Dermis blood vessel endothelial cell (primary cell): ENCODE data around the gene EMILIN2. TPM values are rescaled to one million over a fixed set of nuclear protein-coding genes. Genes with fewer than 3 reads are reported as not detected.

ENCODE experiments used
- DNase-seq: peaks from one replicate; pipeline ENCODE4 v3.0.0; 2010
- total RNA-seq: library from RNA; depleted of rRNA; stranded (reverse); fragments of >200 nt; gene quantifications from 2 replicates; pipeline ENCODE4 v1.2.3, GENCODE V29; 2014

EMILIN2 gene
- total RNA-seq, 1 donor from 2014 or later: 4.4 TPM

DNA sequence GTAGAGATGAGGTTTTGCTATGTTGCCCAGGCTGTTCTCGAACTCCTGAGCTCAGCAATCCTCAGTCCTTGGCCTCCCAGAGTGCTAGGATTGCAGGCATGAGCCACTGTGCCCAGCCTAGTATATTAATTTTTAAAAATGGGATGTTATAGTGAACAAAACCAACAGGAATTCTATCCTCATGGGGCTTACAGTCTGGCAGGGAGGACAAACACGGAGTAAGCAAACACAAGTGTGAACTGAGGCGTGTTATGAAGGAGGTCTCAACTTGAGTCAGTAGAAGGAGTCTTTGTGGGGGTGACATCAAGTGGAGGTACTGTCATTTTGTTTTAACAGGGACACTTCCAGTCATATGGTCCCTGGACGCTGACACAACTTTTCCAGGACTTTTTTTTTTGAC lies 33.1 kb downstream of the EMILIN2 start:
- DNase-seq: no peak

DNA sequence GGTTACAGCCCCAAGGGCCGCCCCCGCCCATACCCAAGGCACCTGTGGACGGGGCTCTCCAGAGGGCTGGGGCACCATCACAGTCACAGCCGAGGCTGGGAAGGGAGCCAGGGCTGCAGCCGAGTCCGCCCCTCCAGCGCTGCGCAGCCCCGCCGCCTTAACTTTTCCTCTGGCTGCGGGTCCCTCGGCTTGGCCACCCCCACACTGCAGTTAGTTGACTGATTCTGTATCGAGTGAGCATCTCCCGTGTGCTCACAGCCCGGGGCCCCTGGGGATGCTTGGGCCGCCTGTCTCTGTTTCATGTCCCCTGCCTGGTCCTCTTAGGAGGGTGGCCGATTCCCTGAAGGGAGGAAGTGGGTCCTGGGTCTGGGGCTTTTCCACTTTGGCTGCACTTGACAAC lies 33.7 kb downstream of the EMILIN2 start:
- DNase-seq: no peak

DNA sequence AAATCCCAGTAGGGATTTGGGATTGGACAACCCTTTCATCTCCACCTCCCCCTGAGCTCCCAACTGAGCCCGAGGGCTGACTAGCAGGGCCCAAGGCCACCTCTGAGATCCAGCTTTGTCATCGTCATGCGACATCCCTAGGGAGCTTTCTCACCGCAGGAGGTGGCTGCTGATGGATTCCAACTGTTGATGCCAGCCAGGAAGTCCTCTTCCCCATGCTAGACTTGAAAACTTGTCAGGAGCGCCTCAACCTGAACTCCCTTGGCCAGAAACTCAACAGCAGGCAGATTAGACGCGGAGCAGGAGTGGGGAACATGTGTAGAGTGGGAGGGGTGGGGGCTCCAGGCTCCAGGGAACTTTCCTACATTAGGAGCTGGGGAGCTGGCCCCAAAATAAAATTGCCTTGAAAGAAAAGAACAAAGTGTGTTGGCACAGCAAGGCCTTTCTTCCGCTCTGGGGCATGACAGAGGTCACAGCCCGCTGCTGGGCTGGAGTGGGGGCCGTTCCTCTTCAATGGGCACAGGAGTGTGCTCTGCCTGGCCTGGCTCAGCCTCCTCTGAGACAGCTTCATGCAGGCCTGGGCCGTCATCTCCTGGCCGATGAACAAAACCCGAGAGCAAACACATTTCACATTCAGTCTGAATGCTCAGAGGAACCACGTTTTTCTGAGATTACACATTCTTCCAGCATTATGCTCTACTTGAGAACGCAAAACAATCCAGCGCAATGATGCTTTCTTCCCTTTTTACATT lies 34.5 kb downstream of the EMILIN2 start:
- DNase-seq: no peak

DNA sequence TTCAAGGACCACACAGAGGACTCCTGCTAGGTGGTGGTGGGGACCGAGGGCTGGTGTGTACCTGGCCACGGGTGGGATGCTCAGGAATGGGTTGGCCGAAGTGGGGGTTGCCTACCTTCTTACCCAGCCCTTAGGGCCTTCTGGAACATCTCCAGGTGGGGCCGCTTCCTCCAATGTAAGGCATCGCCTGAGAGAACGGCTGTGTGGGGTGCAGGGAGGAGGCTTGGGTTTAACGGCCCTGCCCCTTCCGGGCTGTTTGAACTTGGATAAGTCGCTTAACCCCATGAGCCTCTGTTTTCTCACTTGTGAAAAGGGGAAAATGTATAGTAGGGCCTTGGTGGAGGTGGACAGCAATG lies 35.0 kb downstream of the EMILIN2 start:
- no peak for DNase-seq

DNA sequence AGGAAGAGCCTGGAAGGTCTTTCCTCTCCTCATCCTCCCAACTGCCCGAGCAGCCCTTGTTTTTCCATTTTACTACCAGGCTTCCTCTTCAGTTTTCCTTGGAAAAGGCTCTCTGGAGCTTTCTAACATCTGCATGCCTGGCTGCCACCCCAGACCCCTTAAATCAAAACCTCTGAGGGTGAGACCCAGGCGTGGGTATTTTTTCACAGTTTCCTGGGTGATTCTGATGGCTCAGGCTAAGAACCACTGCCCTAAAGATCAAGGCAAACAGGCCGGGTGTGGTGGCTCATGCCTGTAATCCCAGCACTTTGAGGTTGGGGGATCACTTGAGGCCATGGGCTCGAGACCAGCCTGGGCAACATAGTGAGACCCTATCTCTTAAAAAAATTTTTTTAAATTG lies 35.4 kb downstream of the EMILIN2 start:
- no peak for DNase-seq

DNA sequence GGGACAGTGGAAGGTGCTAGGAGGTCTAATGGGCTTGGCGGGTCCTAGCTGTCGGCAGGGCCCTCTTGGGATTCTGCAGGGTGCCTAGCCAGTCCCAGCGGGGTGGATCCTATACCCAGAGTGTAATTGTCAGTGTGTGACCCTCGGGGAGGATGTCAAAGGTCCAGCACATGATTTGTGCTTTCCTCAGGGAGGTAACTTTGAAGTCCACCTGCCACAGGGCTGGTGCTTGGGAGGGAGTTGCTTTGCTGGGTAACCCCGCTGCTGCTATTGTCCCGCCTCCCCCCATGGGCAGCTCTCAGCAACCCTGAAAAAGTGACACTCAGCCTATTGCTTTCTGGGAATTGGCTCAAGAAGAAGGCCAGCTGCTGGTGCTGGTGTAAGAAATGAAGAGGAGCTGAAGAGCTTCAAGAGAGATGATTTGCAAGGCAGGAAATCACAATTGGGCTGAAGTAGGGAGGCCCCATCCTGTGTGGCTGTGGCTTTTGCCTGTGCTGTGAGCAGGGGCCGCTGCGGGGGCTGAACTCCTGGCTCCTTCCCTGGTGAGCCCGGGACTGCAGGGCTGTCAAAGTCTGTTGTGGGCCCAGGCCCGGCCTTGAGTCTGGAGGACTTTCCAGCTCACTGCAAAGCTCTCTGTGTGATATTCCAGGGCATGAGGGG lies 36.4 kb downstream of the EMILIN2 start:
- DNase-seq: no peak

DNA sequence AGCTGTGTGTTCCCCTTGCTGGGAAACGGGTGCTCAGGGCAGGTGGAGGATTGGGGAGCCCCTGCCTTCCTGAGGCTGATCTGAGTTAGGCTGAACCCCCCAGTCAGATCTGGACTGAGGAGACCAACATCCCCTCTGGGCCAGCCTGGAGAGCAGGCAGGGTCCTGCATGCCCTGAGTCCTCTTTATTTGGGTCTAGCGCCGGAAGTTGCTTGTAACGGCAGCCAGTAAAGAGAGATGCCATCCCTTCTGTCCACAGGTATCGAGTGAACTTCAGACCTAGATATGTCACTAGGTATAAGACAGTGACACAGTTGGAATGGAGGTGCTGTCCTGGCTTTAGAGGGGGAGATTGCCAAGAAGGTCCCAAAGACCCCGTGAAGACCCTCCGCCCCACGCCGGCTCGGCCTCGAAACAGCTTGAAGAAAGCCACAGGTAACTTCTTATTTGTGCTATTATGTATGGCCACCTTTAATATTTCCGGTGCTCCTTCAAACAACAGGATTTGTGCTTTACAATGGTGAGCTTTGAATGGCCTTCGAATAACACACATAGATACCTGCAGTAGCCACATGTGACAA lies 38.0 kb downstream of the EMILIN2 start:
- DNase-seq: no peak

DNA sequence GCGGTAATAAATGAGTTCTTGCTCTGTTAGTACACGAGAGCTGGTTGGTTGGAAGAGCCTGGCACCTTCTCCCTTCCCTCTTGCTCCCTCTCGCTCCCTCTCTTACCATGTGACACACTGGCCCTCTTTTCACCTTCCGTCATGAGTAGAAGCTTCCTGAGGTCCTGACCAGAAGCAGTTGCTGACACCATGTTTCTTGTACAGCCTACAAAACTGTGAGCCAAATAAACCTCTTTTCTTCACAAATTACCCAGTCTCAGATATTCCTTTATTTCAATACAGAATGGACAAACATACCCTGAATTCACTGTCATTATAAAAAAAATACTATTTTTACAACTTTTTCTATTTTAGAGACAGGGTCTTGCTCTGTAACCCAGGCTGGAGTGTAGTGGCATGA lies 40.7 kb downstream of the EMILIN2 start:
- no peak for DNase-seq

DNA sequence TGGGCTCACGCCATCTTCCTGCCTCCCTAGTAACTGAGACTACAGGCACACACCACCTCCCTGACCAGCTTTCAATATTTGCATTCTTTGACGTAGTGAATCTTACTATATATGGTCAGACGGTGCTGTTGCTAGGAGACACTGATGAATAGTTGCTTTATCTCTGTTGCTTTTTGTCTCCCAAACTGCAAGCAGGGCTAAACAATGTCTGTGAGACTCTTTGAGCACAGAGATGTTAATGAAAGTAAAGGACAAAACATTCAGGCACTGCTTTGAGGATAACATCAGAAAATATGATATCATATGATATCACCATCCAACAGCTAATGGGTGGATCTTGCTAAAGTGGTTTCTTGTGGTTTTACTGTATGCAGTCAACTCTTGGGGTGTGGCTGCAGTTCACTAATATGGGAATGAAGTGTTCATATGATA lies 43.0 kb downstream of the EMILIN2 start:
- no peak for DNase-seq

DNA sequence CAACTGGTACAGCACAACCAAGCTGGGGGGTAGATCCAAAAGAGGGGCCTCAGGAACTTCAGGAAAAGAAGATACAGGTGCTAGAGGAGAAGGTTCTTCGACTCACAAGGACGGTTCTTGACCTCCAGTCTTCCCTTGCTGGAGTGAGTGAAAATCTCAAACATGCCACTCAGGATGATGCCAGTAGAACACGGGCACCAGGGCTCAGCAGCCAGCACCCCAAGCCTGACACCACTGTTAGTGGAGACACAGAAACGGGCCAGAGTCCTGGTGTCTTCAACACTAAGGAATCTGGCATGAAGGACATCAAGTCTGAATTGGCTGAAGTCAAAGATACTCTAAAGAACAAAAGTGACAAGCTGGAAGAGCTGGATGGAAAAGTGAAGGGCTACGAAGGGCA lies 43.8 kb downstream of the EMILIN2 start:
- DNase-seq: no peak

DNA sequence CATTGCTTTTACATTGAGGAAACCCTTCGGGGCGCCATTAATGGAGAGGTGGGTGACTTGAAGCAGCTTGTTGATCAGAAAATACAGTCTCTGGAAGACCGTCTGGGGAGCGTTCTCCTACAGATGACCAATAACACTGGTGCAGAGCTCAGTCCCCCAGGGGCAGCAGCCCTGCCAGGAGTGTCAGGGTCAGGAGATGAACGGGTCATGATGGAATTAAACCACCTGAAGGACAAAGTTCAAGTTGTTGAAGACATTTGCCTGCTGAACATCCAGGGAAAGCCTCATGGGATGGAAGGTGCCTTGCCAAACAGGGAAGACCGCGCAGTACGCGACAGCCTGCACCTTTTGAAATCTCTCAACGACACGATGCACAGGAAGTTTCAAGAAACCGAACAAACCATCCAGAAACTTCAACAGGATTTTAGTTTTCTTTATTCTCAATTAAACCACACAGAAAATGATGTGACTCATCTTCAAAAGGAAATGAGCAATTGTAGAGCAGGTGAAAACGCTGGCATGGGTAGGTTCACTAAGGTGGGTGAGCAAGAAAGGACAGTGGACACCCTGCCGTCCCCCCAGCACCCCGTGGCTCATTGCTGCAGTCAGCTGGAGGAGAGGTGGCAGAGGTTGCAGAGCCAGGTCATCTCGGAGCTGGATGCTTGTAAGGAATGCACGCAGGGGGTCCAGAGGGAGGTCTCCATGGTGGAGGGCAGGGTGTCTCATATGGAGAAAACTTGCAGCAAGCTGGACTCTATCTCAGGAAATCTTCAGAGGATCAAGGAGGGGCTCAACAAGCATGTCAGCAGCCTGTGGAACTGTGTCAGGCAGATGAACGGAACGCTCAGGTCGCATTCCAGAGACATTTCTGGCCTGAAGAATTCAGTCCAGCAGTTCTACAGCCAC lies 45.0 kb downstream of the EMILIN2 start:
- DNase-seq: no peak

DNA sequence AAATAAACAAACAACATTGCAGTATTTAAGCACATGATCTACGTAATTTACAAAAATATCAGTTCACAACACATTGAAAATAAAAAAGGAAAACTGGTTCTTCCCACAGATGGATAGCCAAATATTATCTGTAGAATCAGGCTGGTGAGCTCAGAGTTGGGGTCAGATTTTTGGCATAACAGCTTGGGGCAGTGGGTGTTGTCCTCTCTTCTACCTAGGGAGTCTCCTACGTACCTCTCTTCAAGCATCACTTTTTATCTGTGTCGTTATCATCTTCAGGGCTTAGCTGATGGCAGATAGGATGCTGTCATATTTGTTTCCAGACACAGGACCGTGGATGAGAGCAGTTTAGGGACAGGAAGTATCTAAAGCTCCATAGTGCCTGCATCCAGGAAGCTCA lies 46.2 kb downstream of the EMILIN2 start:
- no peak for DNase-seq

DNA sequence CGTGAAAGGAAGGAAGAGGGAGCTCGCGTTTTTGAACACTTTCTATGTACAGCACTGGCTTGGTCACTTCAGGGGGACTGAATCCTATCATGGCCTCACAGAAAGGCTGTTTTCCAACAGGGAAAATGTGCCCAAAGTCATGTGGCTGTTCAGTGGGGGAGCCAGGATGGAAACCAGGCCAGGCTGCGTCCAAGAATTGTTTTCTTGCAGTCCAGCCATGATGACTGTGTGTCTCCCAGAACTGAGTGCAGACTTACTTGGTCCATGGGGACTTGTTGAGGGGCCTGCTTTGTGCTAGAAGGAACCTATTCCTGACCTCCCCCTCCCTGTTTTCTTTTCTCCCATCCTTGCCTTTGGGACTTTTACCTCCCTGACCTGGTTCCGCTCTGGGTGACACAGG lies 46.9 kb downstream of the EMILIN2 start:
- DNase-seq: no peak

DNA sequence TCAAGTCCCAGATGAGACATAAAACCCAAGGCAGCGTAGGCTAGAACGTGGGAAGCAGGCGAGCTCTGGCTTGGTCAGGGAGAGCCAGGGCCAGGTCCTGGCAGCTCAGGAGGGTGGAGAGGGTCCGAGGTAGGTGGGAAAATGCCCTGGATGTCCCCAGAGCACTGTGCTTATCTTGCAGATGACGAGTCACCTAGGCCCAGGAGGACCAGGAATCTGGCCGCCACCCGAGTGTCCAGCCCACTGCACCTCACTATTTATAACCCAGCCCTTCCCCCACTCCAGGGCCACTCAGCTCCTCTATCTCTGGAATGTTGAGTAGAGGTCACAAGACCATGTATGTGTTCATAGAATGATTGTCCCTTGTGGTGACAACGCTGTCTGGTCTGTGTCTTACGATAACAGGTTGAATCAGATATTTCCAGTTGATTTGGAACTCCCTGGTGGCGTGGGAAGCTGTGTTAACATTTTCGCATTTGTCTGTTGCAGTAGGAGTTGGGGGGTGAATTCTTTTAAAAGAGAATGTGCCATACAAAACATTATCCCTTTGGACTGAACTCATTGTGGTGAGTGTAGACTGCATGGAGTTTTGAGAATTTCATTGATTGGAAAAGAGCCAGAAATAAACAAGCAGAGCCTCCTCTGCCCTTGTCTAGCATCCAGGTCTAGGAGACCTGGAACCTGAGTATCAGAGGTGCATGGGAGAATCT lies 47.5 kb downstream of the EMILIN2 start:
- no peak for DNase-seq

DNA sequence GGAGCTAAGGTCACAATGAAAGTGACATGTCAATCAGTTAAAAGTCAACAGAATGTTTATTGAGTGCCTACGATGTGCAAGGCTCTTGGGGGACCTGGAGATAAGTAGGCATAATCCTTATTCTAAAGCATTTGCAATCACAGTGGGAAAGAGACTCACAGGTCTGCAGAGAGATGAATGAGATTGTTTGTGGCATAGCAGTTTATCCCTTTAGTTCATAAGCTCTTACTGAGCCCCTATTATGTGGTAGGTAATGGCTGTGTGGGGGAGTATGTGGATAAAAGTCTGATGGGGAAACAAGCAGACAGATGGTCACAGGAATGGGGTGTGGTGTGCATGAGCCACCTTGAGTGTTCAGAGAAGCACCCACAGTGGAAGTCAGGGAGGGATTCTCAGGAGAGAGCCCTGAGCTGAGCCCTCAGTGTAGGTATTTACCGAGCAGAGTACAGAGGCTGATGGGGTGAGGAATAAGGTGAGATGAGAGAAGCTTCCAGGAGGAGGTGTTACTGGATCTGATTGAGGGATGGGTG lies 48.1 kb downstream of the EMILIN2 start:
- DNase-seq: no peak

DNA sequence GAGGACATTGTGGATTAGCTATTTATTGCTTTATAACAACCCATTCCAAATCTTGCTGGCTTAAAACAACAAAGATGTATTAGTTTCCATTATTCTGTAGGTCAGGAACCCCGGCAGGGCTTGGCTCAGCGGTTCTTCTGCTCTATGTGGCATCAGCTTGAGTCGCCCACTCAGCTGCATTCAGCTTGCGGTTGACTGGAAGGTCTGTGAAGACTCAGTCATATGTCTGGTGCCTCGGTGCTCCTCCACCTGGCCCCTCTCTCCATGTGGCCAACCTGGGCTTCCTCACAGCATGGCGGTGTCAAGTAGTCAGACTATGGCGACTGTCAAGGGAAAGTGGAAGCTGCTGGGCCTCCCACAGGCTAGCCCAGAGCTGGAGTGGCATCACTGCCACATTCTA lies 48.6 kb downstream of the EMILIN2 start:
- DNase-seq: no peak

DNA sequence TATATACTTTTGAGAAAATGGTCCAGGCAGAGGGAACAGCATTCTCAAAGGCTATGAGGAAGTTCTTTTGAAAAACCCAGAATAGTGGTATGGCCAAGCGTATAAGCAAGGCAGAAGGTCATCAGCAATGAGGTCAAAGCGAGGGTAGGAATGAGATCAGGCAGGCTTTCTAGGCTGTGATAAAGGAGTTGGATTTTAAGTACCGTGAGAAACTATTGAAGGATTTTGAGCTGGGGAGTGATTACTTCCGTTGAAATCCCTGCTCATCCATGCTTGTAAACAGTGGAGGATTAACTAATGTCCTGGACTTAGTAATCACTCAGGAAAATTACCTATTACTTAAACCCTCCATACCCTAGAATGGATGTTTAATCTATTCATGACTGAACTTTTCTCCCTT lies 50.2 kb downstream of the EMILIN2 start:
- DNase-seq: no peak

DNA sequence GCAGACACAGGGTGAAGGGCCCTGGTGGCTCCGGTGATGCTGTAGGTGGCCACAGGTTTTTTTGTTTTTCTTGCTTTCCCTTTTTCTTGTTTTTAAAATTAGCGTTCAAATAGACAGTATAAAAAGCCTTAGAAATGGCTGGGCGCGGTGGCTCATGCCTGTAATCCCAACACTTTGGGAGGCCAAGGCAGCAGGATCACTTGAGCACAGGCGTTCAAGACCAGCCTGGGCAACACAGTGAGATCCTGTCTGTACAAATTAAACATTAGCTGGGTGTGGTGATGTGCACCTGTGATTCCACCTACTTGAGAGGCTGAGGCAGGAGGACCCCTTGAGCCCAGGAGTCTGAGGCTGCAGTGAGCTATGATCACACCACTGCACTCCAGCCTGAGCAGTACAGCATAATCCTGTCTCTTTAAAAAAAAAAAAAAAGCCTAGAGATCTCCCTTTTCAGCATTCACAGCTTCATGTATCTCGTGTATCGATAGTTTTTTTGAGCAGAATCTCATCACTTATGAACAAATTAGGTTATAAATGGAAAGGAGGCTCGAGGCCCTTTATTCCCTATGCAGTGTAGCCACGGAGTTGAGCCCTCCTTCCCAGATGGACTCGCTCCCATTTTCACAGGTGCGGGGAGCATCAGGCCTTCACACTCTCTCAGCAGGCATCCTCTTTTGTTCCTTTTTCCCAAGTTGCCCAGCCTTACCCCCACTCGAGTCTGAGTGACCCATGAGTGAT lies 50.8 kb downstream of the EMILIN2 start:
- no peak for DNase-seq

DNA sequence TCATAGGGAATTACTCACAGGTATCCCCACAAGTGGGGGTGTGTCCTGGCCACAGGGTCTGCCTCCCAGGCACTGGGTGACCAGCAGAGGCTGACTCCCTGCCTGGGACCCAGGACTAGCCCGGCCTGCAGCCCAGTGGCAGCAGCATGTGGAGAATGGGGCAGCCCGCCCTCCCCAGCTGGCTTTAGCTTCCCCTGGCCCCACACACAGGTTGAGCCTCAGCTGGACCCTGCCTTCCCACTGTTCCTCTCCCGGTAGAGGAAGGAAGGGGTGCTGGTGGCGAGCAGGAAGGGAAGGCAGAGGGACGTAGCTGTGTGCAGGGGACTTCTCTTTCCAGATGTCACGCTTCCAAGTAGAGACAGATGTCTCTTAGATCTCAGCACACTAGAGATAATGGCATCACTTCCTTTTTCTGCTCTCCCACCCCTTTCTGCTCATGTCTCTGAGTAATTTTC lies 51.4 kb downstream of the EMILIN2 start:
- no peak for DNase-seq

DNA sequence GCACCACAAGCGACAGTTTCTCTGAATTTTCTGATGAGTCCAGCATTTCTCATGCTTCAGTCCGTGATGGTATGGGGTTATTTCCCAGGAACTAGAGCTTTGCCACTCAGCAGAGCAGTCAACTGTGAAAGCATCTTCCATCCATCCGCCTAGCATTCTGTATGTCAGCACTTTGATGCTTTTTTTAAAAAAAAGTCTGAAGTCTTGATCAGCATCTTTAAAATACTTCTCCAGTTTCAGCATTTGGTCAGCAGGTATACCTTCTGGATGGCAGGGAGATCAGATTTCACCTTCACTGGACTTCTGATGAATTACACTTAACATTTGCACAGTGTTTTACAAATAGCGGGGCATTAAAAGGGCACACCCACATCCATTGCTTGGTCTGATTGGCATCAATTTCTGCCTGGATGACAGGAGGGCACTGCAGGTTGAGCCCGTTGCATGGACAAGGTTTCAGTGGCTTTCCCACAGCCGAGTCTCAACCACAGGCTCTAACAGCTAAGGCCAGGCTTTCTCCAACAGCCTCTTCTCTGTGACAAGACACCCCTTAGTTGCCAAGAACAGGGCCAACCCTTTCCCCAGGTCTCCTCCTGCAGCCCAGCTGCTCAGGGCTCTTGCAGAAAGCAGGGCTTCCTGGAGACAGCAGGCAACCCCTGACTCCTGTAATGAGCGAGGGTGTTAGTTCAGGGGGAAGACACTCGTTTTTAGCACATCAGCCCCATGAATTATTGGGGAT lies 54.0 kb downstream of the EMILIN2 start:
- no peak for DNase-seq
